GM18909 (cell line): Measurements from ENCODE around the gene GRK4.

Experiments
- ATAC-seq: cut with Tn5 transposase; IDR thresholded peaks from one replicate; pipeline ENCODE4 v1.9.1; 2021; ENCODE audit warnings: mild to moderate bottlenecking; ENCODE audit not compliant: unreplicated experiment, poor library complexity

Gene GRK4

DNA sequence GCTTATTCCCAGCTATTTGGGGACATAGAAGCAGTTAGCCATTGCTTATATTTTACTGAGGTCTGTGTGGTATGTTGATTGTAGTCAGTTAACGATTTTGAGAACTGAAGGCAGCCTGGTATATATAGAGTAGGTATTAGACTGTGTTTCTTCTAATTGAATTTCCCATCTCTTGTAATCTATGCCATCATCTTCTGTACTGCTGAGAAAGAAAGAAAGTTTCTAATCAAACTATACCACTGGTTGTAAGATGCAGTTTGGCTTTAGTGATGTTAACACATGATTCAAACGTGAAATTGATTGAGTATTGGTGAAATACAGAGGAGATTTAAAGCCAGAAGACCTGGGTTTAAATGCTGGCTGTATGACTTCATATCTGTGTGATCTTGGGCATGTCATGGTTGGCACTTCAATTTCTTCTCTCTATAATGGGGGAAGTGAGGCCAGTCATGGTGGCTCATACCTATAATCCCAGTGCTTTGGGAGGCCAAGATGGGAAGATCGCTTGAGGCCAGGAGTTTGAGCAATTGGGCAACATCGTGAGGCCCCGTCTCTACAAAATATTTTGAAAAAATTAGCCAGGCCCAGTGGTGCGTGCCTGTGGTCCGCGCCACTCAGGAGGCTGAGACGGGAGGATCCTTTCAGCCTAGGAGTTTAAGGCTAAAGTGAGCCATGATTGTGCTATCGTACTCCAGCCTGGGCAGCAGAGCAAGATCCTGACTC, 122.7 kb downstream of the GRK4 start:
- no peak for ATAC-seq

DNA sequence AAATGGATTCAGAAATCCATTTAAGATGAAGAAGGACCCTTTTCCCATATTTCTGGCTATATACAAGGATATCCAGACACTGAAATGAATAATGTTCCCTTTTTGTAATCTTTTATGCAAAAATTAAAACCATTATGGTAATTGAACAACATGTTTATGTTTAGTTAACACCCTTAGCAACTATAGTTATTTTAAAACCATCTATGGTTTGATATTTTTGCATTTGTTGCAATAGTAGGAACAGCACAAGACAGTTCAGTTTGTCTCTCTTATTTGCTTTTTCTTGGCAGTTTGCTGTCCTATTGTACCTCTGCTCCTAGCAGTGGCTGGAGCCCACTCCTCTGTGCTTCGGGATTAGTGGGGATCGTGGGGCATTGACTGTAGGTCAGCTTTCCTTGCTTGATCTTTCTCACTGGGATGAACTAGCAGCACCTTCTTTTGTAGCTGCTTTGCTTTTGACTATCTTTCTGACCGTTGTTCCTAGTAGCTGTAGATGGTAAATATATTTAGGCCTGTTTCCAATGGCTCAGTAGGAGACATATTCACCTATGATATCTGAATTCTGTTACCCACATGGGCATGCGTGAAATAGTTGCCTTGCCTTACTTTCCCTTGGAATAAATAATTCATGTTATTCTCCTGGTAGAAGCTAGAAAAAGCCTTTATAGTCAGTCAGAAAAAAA, 123.9 kb downstream of the GRK4 start:
- ATAC-seq, result no peak
